Neutrophil (primary cell): ENCODE measurements around the gene WEE2.

ENCODE experiments used
- H3K27ac ChIP-seq: fragments of 200-600 bp; sonication (generic); 2 replicates; pipeline ENCODE4 v1.5.1; 2016; ENCODE audit warnings: mild to moderate bottlenecking, moderate library complexity
- H3K27me3 ChIP-seq: fragments of 200-600 bp; sonication (generic); 2 replicates; pipeline ENCODE4 v1.6.0; 2016; ENCODE audit warnings: mild to moderate bottlenecking
- H3K36me3 ChIP-seq: fragments of 200-600 bp; sonication (generic); 2 replicates; pipeline ENCODE4 v1.5.1; 2017
- H3K4me1 ChIP-seq, 2 experiments: fragments of 200-600 bp in 1 of 2; sonication (generic) in 1 of 2; 1 replicate in 1 of 2; 2 replicates in 1 of 2; pipeline versions ENCODE4 v1.5.1 to v1.6.1; 2013 to 2016; ENCODE audit warnings: low read depth in 1 of 2, low read length in 1 of 2, mild to moderate bottlenecking in 1 of 2, moderate library complexity in 1 of 2; ENCODE audit not compliant: control insufficient read depth in 1 of 2, insufficient read depth in 1 of 2
- H3K4me3 ChIP-seq, 2 experiments: fragments of 200-600 bp in 1 of 2; sonication (generic) in 1 of 2; 1 replicate in 1 of 2; 2 replicates in 1 of 2; pipeline ENCODE4 v1.5.1; 2013 to 2016; ENCODE audit warnings: low read depth in 1 of 2, low read length in 1 of 2, mild to moderate bottlenecking in 1 of 2, moderate library complexity in 1 of 2
- H3K9me3 ChIP-seq: fragments of 200-600 bp; sonication (generic); 2 replicates; pipeline ENCODE4 v1.5.1; 2016
- CTCF ChIP-seq: fragments of 200-600 bp; sonication (generic); IDR thresholded peaks from 2 replicates; pipeline ENCODE4 v1.5.1; 2016; ENCODE audit warnings: antibody characterized with exemption

WEE2 gene

GRCh38 chr7:141698247-141699015 is 9.7 kb upstream of the WEE2 start:
- H3K27me3 ChIP-seq, result peaks cover 47% of the 10 kb centered on the region
- no peak overlapping the region for H3K27ac ChIP-seq
- no peak overlapping the region for H3K4me3 ChIP-seq
- H3K4me1 ChIP-seq, result peaks cover 3 to 14% of the 10 kb centered on the region in 2 experiments
- H3K36me3 ChIP-seq, result no peaks in the 10 kb centered on the region
- H3K9me3 ChIP-seq, result no peaks in the 10 kb centered on the region
- TF ChIP-seq CTCF, result no peak

DNA sequence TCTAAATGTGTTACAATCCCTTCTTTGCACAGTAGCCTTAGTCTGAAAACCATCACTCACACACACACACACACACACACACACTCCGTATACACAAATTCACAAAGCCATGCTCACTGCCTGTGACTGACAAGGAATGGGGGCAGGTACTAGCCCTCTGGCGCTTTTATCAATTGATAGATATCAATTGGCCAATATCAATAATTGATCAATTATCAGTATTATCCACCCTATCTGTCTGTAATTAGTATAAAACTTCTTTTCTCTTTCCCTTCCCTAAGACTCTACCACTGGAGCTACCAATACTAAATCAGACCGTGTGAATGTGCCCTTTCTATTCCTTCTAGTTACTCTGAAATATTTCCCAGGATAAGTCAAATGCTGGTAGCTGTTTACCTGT is 8.3 kb upstream of the WEE2 start:
- Histone ChIP-seq H3K4me1 (peaks cover 3 to 14% of the 10 kb centered on the region in 2 experiments), H3K27me3 (peaks cover 61% of the 10 kb centered on the region), H3K4me3 (no peak overlapping the region), H3K27ac (no peak overlapping the region), H3K9me3 (no peaks in the 10 kb centered on the region), H3K36me3 (no peaks in the 10 kb centered on the region)
- TF ChIP-seq CTCF, result no peak

- Histone ChIP-seq H3K4me1 (peaks cover 3 to 14% of the 10 kb centered on the region in 2 experiments), H3K9me3 (no peaks in the 10 kb centered on the region), H3K4me3 (no peak overlapping the region), H3K36me3 (no peaks in the 10 kb centered on the region), H3K27ac (no peak overlapping the region), H3K27me3 (peaks cover 66% of the 10 kb centered on the region)
- TF ChIP-seq CTCF, result no peak
Measured at GRCh38 chr7:141700296-141700847, 7.8 kb upstream of the WEE2 start.

DNA sequence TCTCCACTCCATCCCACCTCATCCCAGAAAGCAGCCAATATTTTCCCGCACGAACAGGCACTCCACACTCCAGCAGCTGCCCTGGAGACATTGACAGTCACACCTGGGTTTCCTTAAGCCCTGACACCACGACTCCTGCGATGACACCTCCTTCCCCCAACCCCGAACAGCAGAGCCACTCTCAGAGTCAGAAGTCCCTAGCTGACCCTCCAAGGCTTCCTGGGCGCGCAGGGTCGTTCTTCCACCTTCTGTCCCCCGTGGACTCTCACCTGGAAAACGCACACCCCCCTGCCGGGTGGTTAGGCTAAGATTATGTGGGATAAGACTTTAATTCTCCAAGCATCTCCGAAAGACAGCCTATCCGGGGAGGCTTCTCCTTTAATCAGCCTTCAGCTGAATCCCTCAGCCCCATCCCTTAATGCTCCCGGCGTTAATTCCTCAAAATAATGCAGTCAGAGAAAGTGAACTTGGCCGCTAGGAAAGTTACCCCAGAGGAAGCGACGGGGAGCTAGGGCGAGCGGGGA is 7.2 kb upstream of the WEE2 start:
- Histone ChIP-seq H3K27ac (no peak overlapping the region), H3K9me3 (no peaks in the 10 kb centered on the region), H3K27me3 (peaks cover 67% of the 10 kb centered on the region), H3K4me1 (peaks cover 3 to 14% of the 10 kb centered on the region in 2 experiments), H3K4me3 (peak overlapping the region in 1 of 2 experiments; percentile 56), H3K36me3 (no peaks in the 10 kb centered on the region)
- no peak for TF ChIP-seq CTCF

DNA sequence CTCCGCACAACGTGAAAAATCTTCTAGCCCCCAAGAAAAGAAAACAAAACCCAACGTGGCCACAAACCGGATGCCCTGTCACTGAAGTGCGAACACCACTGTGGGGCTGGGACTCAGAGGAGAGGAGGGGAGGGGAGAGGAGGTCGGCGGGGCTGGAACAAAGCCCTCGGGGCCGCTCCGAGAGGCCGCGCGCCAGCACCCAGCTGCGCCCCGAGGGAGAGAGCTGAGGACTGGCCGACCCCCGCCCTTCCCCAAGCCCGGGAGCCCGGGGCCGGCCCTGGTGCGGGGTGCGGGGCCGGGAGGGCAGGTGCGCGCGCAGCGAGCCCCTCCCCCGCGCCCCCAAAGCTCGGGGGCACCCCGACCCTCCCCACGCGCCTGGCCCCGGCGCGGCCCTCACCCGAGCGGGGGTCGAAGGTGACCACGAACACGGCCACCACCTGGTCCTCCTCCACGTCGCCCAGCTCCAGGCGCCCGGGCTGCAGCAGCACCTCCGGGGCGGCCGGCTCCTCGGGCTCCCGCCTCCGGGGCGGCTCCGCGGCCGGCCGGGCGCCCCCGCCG is 6.6 kb upstream of the WEE2 start:
- Histone ChIP-seq H3K27me3 (peaks cover 67% of the 10 kb centered on the region), H3K36me3 (no peaks in the 10 kb centered on the region), H3K4me3 (peak overlapping the region; percentile 36 to 56), H3K4me1 (peaks cover 3 to 14% of the 10 kb centered on the region in 2 experiments), H3K9me3 (no peaks in the 10 kb centered on the region), H3K27ac (no peak overlapping the region)
- TF ChIP-seq CTCF, result no peak
